Measurements from ENCODE around the gene PITPNM3. TPM values are rescaled to one million over a fixed set of nuclear protein-coding genes. Genes with fewer than 3 reads are reported as not detected.
"Not testable (repeated sequence)": the region's sequence is repeated elsewhere in the genome, so short reads cannot be mapped to it uniquely, and the experiment has no call there.

PITPNM3 gene
- total RNA-seq, 2 donors from 2014 or later = 13.7 to 19.0 TPM

- intact Hi-C loops (cut with DNase I, micrococcal nuclease) = no loop called here
- peak; percentile 63 to 79 for DNase-seq
These were observed 21.4 kb upstream of the PITPNM3 start for GRCh38 chr17:6577686-6578263.

GRCh38 chr17:6576038-6576785 lies 19.9 kb upstream of the PITPNM3 start:
- DNase-seq (no peak), ATAC-seq (no peak)
- intact Hi-C loops (cut with DNase I, micrococcal nuclease) = no loop called here

More at GRCh38 chr17:6577686-6578263, 21.4 kb upstream of the PITPNM3 start:
- peak; percentile 95 for ATAC-seq

DNA sequence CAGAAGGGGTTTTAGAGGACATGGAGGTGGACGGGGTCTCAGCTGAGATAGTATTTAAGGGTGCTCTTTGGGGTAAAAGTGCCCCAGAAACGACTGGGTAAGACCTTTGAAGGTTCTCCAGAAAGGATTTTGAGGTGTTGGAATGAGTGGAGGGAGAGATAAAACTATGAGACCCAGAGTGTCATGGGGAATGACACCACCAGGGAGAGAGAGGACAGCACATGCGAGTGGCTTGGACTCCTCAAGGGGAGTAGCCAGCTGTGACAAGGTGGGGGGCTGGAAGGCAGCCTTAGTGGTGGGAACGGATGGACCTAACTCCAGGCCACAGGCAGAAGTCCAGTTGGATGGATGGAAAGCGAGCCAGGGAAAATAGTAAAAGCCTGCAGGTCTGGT lies 19.2 kb upstream of the PITPNM3 start:
- no peak for DNase-seq
- ATAC-seq = no peak
- intact Hi-C loops (cut with DNase I, micrococcal nuclease) = no loop called here

DNA sequence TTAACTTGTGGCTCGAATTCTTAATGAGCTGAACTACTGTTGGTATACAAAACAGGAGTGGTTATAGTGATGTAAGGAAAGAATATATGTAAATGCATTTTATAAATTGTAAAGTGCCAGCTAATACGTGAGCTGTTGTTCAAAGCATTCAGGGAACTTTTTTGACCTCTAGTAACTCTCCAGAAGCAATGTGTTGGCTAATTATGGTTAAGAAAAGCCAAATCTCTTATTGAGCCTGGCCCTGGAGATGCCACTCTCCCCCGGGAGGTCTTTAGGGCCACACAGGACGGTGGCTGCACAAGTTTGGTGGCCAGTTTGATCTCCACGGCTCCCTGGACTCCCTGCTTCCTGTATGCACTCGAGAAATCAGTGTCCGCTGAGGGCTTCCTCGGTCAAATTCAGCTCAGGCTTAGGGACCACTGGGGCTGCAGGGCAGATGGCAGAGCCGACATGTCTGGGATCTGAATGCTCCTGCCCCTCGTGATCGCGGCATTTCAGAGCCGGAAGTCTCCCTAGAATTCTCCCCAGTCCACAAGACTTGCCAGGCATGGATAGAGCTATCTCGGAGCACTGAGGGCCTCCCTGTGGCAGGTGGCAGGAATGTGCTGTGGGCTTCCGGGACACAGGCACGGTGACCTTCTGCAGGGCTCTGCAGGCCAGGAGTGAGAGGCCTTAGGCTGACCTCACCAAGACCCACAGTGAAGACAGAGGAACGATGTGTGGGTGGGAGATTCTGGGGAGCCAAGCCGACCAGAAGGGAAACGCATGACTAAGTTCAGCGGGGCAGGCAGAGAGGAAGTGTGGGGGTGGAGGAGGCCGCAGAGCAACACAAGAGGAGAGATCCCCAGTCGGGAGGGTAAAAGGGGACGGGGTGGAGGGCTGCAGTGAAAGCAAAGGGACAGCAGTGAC lies 18.6 kb upstream of the PITPNM3 start:
- DNase-seq = peak in 1 of 2 donors; percentile 31

DNA sequence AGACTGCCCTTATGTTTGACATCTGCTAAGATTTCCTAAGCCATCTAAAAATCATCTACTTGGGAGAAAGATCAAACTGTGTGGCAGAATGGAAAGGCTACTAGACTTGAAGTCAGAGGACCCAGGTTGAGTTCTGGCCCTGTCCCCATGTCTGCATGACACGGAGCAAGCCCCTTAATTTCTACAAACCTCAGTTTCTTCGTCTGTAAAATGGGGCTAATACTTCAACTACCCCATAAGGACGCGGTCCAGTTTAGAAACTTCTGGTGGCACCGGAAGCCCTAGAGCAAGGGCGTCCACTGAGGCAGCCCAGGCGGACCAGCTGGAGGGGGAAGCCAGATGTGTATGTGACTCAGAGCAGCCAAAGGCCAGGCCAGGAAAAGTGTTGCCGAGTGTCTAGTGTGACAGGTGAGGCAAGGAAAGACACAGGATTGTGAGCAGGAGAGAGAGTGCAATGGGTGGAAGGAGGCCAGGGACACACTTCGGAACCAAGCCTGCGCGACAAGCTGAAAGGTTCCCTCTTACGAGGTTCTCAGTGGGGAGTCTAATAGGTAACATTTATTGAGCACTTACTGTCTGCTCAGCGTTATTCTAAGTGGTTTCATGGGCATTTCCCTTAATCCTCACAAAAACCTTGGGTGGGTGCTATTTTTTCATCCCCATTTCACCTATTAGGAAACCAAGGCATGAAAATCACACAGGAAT lies 17.8 kb upstream of the PITPNM3 start:
- intact Hi-C loops (cut with DNase I, micrococcal nuclease) = no loop called here
- no peak for ATAC-seq
- no peak for DNase-seq

More for the DNA sequence above, 18.6 kb upstream of the PITPNM3 start:
- intact Hi-C loops (cut with DNase I, micrococcal nuclease) = no loop called here
- ATAC-seq = no peak

DNA sequence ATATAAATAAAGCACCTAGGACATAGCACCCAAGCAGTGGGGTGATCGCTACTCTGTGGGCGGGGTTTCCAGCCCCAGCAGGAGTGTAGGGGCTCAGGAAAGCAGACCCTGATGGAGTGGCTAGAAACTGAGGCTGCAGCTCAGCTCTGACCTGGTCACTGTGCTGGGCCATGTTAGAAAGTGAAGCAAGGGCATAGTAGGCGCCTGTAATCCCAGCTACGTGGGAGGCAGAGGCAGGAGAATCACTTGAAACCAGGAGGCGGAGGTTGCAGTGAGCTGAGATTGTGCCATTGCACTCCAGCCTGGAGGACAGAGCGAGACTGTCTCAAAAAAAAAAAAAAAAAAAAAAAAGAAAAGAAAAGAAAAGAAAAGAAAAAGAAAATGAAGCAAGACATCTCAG lies 17.1 kb upstream of the PITPNM3 start:
- intact Hi-C loops (cut with DNase I, micrococcal nuclease); ATAC-seq; DNase-seq: not testable (repeated sequence)

GRCh38 chr17:6572972-6573370 lies 16.6 kb upstream of the PITPNM3 start:
- no peak for ATAC-seq
- DNase-seq = no peak
- intact Hi-C loops (cut with DNase I, micrococcal nuclease) = no loop called here

GRCh38 chr17:6571452-6571781 lies 15.1 kb upstream of the PITPNM3 start:
- intact Hi-C loops (cut with DNase I, micrococcal nuclease) = no loop called here
- no peak for ATAC-seq
- DNase-seq = no peak

GRCh38 chr17:6570731-6571451 lies 14.5 kb upstream of the PITPNM3 start:
- no peak for DNase-seq
- intact Hi-C loops (cut with DNase I, micrococcal nuclease) = no loop called here
- ATAC-seq = no peak

- DNase-seq (no peak), ATAC-seq (no peak)
- intact Hi-C loops (cut with DNase I, micrococcal nuclease) = loop anchor here in 1 of 2 donors (10.0 kb wide), 1 partner anchor 65 kb away; no protein-coding TSS in a partner anchor
These were observed 13.3 kb upstream of the PITPNM3 start for GRCh38 chr17:6569370-6570285.

DNA sequence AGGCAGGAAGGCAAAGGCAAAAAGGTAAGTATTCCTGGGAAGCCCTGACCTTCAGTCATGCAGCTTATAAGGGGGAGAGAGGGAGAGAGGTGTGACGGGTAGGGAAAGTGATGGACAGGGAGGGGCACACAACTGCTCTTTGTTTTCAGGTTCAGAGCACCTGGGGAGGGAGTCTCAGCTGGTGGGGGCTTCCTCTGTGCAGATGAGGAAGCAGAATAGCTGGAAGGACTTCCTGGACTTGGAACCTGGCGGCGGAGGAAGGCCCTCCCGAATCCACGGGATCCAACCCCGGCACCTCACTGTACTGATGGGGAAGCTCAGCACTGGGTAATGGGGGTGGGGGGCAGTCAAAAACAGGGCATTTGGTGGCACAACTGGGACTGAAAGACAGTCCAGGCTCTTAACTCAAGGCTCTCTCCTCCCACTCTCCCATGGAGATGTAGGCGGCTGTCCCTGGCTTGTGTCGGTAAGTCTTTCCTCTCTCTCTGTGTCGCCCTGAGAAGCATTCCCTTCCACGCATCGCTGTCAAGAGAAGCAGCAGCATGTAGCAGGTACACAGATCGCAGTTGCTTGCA lies 11.9 kb upstream of the PITPNM3 start:
- ATAC-seq = peak; percentile 7
- no peak for DNase-seq
- intact Hi-C loops (cut with DNase I, micrococcal nuclease) = loop anchor here in 1 of 2 donors (10.0 kb wide), 1 partner anchor 63 kb away; no protein-coding TSS in a partner anchor

- ATAC-seq (peak; percentile 60), DNase-seq (no peak)
- intact Hi-C loops (cut with DNase I, micrococcal nuclease) = loop anchor here in 1 of 2 donors (10.0 kb wide), 1 partner anchor 63 kb away; no protein-coding TSS in a partner anchor
These were observed 11.3 kb upstream of the PITPNM3 start for GRCh38 chr17:6567528-6568183.

DNA sequence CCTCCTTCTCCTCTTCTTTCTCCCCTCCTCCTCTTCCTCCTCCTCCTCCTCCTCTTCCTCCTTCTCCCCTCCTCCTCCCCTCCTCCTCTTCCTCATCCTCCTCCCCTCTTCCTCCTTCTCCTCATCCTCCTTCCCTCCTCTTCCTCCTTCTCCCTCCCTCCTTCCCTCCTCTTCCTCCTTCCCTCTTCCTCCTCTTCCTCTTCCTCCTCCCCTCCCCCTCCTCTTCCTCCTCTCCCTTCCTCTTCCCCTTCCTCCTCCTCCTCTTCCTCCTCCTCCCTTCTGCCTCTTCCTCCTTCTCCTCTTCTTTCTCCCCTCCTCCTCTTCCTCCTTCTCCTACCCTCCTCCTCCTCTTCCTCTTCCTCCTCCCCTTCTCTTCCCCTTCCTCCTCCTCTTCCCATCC lies 5.1 kb upstream of the PITPNM3 start:
- ATAC-seq = no peak
- intact Hi-C loops (cut with DNase I, micrococcal nuclease) = loop anchor here in 1 of 2 donors (10.0 kb wide), 1 partner anchor 57 kb away; no protein-coding TSS in a partner anchor
- DNase-seq = no peak

DNA sequence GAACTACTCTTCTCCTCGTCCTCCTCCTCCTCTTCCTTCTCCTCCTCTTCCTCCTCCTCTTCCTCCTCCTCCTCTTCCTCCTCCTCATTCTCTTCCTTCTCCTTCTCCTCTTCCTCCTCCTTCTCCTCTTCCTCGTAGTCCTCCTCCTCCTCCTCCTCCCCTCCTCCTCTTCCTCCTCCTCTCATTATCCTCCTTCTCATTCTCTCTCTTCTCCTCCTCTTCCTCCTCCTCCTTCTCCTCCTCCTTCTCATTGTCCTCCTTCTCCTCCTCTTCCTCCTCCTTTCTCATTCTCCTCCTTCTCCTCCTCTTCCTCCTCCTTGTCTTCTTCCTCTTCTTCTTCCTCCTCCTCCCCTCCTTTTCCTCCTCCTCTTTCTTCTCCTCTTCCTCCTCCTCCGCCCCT lies 4.1 kb upstream of the PITPNM3 start:
- ATAC-seq = no peak
- no peak for DNase-seq
- intact Hi-C loops (cut with DNase I, micrococcal nuclease) = loop anchor here in 1 of 2 donors (10.0 kb wide), 1 partner anchor 56 kb away; no protein-coding TSS in a partner anchor

DNA sequence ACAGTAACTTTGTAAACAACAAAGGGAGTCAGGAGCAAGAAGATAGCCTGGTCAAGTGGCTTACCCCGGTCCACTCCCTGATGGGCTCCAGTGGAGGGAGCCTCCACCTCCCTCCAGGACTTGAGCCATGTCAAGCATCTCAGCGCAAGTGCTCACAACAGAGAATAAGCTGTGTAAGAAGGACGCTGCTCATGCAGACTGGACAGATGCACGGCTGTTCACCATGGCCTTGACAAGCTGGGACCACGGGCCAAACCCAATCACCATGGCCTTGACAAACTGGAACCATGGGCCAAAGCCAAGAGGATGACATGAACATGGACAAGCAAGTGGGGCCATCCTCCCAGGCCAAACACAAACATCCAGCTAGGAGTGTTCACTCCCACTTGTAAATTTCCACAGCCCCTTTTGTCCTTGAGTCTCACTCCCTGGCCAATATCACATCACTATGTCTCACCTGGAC lies 3.4 kb upstream of the PITPNM3 start:
- no peak for ATAC-seq
- intact Hi-C loops (cut with DNase I, micrococcal nuclease) = loop anchor here in 1 of 2 donors (10.0 kb wide), 1 partner anchor 55 kb away; no protein-coding TSS in a partner anchor
- no peak for DNase-seq
